Lung (tissue), 12 donors: Measurements from ENCODE around the gene EWSR1. TPM values are rescaled to one million over a fixed set of nuclear protein-coding genes. Genes with fewer than 3 reads are reported as not detected.

ENCODE experiments used
- ATAC-seq: fragments of 200-7000 bp; cut with Tn5 transposase; one replicate; pipeline ENCODE4 v1.9.1; 2020; ENCODE audit warnings: moderate number of reproducible peaks; ENCODE audit not compliant: insufficient read depth, low FRiP score
- DNase-seq, 3 donors: peaks; one replicate each; pipeline ENCODE4 v3.0.0-alpha.2; 2013 to 2017
- H3K27ac ChIP-seq, 2 donors: one replicate each; pipeline ENCODE4 v1.5.1; 2013; ENCODE audit warnings: mild to moderate bottlenecking in 2 of 2, moderate library complexity in 2 of 2, control low read depth in 1 of 2, inconsistent platforms in 1 of 2, low read depth in 1 of 2, low read length in 1 of 2
- H3K27me3 ChIP-seq, 3 donors: one replicate each; pipeline ENCODE4 v1.5.1; 2013; ENCODE audit warnings: low read length in 2 of 3; ENCODE audit not compliant: control insufficient read depth in 3 of 3, insufficient read depth in 3 of 3
- H3K36me3 ChIP-seq, 4 donors: one replicate each; pipeline ENCODE4 v1.5.1; 2013; ENCODE audit warnings: low read length in 4 of 4, mild to moderate bottlenecking in 1 of 4, moderate library complexity in 1 of 4; ENCODE audit not compliant: control insufficient read depth in 4 of 4, insufficient read depth in 4 of 4
- H3K4me1 ChIP-seq, 5 donors: one replicate each; pipeline ENCODE4 v1.5.1; 2013; ENCODE audit warnings: low read length in 5 of 5, mild to moderate bottlenecking in 2 of 5, moderate library complexity in 1 of 5; ENCODE audit not compliant: control insufficient read depth in 5 of 5, insufficient read depth in 5 of 5
- H3K4me3 ChIP-seq: one replicate; pipeline ENCODE4 v1.5.1; 2013; ENCODE audit warnings: mild to moderate bottlenecking, control low read depth, moderate library complexity
- H3K9ac ChIP-seq, 2 donors: one replicate each; pipeline ENCODE4 v1.5.1; 2013; ENCODE audit warnings: low read length in 2 of 2, control low read depth in 1 of 2; ENCODE audit not compliant: insufficient read depth in 1 of 2
- H3K9me3 ChIP-seq, 4 donors: one replicate each; pipeline ENCODE4 v1.5.1; 2013; ENCODE audit warnings: low read length in 3 of 4, mild to moderate bottlenecking in 1 of 4, moderate library complexity in 1 of 4; ENCODE audit not compliant: control insufficient read depth in 4 of 4, insufficient read depth in 3 of 4
- CTCF ChIP-seq: IDR thresholded peaks from 2 replicates; pipeline ENCODE4 v1.5.1; 2012; ENCODE audit warnings: mild to moderate bottlenecking; ENCODE audit errors: control extremely low read depth, extremely low read depth
- WGBS, 2 donors: extraction: QIAGEN DNeasy Blood & Tissue Kit; methylation state at CpG; one replicate each; pipeline ENCODE4 v1.1.7; 2013; 5-methylcytosine and 5-hydroxymethylcytosine counted together
- polyA plus RNA-seq, 2 donors: library from polyadenylated mRNA; stranded (reverse); fragments of 200-250 nt; gene quantifications; one replicate each; pipeline ENCODE4 v1.2.1, GENCODE V29; 2013
- total RNA-seq, 2 donors: library from RNA; depleted of rRNA in 1 of 2; stranded (reverse); fragments of >200 nt in 1 of 2; gene quantifications; one replicate each; pipeline ENCODE4 v1.2.1, GENCODE V29; 2014 to 2021
- donor health status: control.
- donor health status: control.
- donor health status: Bipolar disorder and iron deficiency.
- donor health status: healthy.
- donor health status: DM: yes; HTN: yes; CAD: no.

EWSR1 gene
- total and polyA plus RNA-seq, 4 donors, result 115 to 215 (median 168) TPM

- DNase-seq (no peak), ATAC-seq (no peak)
- Histone ChIP-seq H3K27me3 (no peaks in the 10 kb centered on the region), H3K27ac (no peak overlapping the region), H3K9me3 (no peaks in the 10 kb centered on the region), H3K4me3 (no peak overlapping the region), H3K4me1 (no peaks in the 10 kb centered on the region), H3K36me3 (peaks cover 0 to 21% (median 12%) of the 10 kb centered on the region in 4 donors), H3K9ac (no peak overlapping the region)
- no peak for TF ChIP-seq CTCF
- WGBS, 2 donors, result 96% methylated on average over 11 of the region's 11 CpGs
Observed at GRCh38 chr22:29255064-29255621, 12.9 kb upstream of the EWSR1 start.

- Histone ChIP-seq H3K4me1 (no peaks in the 10 kb centered on the region), H3K4me3 (no peak overlapping the region), H3K9ac (no peak overlapping the region), H3K27me3 (no peaks in the 10 kb centered on the region), H3K27ac (no peak overlapping the region), H3K36me3 (peaks cover 0 to 27% (median 14%) of the 10 kb centered on the region in 4 donors), H3K9me3 (no peaks in the 10 kb centered on the region)
- 91 to 94% methylated on average over 8 of the region's 8 CpGs for WGBS, 2 donors
- TF ChIP-seq CTCF, result no peak
- DNase-seq (no peak), ATAC-seq (no peak)
Observed at GRCh38 chr22:29256606-29257325, 11.3 kb upstream of the EWSR1 start.

- ATAC-seq, result no peak
- Histone ChIP-seq H3K4me3 (no peak overlapping the region), H3K27me3 (no peaks in the 10 kb centered on the region), H3K4me1 (no peaks in the 10 kb centered on the region), H3K9ac (no peak overlapping the region), H3K9me3 (no peaks in the 10 kb centered on the region), H3K36me3 (peaks cover 0 to 23% (median 14%) of the 10 kb centered on the region in 4 donors), H3K27ac (no peak overlapping the region)
- 74 to 90% methylated on average over 8 of the region's 8 CpGs for WGBS, 2 donors
- DNase-seq, result no peak
- TF ChIP-seq CTCF, result no peak
Observed at GRCh38 chr22:29257751-29258181, 10.3 kb upstream of the EWSR1 start.
